Posterior cingulate gyrus (tissue), 11 donors: ENCODE data around the gene OR2Z1.
"Not testable (repeated sequence)": the region's sequence is repeated elsewhere in the genome, so short reads cannot be mapped to it uniquely, and the experiment has no call there.

Experiments
- DNase-seq, 10 donors: peaks; one replicate each; pipeline versions ENCODE4 v3.0.0 to v3.0.0-alpha.2; 2020 to 2021; ENCODE audit warnings: mixed read lengths in 3 of 10
- intact Hi-C: fragments of 100-400 bp; cut with DNase I; formaldehyde crosslinking; loops from one replicate; pipeline ENCODE4 v1.15.1; 2023

Gene OR2Z1

DNA sequence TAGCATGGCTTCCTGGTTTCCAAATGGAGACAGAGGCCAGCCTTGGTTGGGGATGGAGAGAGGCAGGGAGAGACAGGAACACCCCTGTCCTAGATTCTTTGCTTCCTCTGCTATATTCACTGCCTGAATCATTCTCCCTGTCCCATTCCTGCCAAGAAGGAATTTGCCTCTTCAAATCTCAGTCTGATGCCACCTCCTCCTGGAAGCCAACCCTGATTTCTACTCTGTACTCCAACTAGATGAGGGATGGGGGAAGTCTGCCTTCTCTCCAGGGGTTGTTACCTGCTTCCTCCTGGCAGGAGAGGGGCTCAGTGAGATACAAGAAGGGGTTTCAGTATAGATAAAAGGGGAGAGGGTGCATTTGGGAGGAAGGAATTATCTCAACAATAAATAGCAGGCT is 21.5 kb upstream of the OR2Z1 start:
- no peak for DNase-seq
- intact Hi-C loops, result loop anchor here (5.0 kb wide), 1 partner anchor 43 kb away; no protein-coding TSS in a partner anchor

DNA sequence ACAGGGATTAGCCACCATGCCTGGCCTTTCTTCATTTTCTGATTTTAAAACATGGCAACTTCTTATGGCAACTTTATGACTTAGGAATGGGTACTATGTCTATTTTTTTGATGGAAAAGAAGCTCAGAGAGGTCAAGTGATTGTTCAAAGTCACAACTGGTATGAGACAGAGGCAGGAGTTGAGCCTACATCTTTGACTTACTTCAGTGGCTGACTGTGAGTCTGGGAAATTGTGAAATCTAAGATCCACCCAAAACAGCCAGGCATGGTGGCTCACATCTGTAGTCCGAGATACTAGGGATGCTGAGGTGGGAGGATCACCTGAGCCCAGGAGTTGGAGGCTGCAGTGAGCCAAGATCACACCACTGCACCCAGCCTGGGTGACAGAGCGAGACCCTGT is 20.5 kb upstream of the OR2Z1 start:
- no peak for DNase-seq
- intact Hi-C loops, result no loop called here

DNA sequence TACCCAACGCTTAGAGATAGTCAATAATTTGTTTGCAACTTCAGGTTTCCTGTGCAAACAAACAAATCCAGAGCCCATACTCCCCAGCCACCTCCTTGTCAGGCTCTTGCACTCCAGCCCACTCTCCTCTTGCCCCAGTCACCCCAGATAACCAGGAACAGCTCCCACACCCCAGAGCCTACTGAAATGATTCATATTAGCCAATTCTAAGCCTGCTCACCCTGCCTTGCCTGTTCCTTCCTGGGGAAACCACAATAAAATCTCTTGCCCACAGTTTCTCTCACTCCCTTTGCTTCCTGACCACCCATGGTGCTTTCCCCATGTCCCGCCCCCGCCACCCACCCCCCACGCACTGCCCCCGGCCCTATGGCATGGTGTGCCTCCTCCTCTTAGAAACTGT is 19.1 kb upstream of the OR2Z1 start:
- intact Hi-C loops, result no loop called here
- DNase-seq, result no peak

GRCh38 chr19:8703223-8703622 is 18.2 kb upstream of the OR2Z1 start:
- intact Hi-C loops, result no loop called here
- no peak for DNase-seq

GRCh38 chr19:8705304-8705703 is 16.1 kb upstream of the OR2Z1 start:
- intact Hi-C loops, DNase-seq: not testable (repeated sequence)

DNA sequence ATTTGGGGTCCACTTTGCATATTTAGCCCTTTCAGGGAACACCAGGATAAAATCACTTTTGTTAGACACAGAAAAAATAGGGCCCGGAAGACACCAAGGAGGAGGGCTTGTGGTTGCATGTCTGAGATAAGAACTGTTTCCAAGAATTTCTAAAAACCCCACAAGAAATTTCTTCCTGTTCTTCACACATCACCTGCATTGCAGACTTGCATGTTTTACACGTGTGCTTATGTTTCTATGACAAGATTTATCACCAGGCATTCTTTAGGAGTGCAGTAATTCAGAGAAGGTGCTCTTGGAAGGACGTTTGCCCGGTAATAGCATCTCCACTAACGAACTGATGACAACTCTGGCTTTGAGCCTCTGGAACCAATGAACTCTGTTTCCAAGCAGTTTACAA is 15.7 kb upstream of the OR2Z1 start:
- DNase-seq, result no peak
- intact Hi-C loops, result no loop called here

DNA sequence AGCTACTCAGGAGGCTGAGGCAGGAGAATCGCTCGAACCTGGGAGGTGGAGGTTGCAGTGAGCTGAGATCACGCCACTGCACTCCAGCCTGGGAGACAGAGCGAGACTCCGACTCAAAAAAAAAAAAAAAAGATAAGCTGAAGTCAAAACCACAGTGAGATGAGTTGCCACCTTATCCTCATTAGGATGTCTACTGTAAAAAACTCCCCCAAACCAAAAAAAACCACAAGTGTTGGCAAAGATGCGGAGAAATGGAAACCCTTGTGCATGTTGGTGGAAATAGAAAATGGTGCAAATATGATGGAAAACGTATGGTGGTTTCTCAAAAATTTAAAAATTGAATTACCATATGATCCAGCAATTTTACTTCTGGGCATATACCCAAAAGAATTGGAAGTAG is 11.1 kb upstream of the OR2Z1 start:
- DNase-seq, intact Hi-C loops: not testable (repeated sequence)

GRCh38 chr19:8722032-8722431 is 598 bp downstream of the OR2Z1 start:
- no peak for DNase-seq
- intact Hi-C loops, result no loop called here

DNA sequence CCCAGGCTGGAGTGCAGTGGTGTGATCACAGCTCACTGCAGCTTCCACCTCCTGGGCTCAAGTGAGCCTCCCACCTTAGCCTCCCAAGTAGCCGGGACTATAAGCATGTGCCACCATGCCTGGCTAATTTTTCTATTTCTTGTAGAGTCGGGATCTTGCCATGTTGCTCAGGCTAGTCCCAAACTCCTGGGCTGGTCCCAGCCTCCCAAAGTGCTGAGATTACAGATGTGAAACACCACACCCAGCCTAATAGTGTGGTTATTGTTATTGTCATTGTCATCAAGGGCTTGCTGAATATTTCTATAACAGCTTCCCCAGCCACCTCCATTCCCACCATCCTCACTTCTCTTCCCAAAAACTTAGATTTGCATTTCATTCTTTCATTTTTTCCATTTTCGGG is 2.8 kb downstream of the OR2Z1 start:
- DNase-seq, result no peak
- intact Hi-C loops, result no loop called here

- no peak for DNase-seq
- intact Hi-C loops, result no loop called here
Observed at GRCh38 chr19:8731428-8732169, 10.2 kb downstream of the OR2Z1 start.

GRCh38 chr19:8738377-8738776 is 16.9 kb downstream of the OR2Z1 start:
- DNase-seq, result no peak
- intact Hi-C loops, result no loop called here

GRCh38 chr19:8739291-8740065 is 18.0 kb downstream of the OR2Z1 start:
- intact Hi-C loops, DNase-seq: not testable (repeated sequence)

DNA sequence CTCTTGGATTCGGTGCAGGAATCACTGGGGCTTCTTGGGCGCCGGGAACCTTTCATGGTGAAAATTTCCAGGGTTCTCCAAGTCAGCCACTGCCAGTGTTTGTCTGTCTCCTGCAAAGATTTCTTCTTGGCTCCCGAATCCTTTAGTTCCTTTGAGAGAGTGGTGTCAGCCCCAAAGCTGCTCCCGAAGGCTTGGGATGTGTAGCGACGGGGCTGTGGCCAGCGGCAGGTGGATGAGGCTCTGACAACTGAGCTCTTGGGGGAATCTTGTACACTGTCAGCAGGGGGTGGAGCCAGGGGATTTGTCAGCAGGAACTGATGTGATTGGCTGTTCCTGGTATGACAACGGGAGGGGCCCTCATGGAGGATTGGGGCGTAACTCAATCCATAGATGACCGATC is 45.8 kb downstream of the OR2Z1 start:
- DNase-seq, result peak in 4 of 10 donors; percentile 2 to 80 (median 74)
- intact Hi-C loops, result not testable (repeated sequence)

DNA sequence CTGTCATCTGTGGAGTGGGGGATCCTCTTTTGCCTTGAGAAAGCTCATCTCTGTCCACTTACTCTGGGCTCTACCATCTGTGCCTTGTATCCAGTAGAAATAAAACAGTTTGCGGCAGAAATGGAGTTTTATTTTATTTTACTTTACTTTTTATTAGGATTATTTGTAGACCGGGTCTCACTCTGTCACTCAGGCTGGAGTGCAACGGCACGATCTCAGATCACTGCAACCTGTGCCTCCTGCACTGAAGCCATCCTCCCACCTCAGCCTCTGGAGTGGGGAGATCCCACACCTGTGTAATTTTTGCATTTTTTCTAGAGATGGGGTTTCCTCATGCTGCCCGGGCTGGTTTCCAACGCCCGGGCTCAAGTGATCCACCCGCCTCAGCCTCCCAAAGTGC is 47.8 kb downstream of the OR2Z1 start:
- intact Hi-C loops, result not testable (repeated sequence)

GRCh38 chr19:8773587-8773986 is 52.2 kb downstream of the OR2Z1 start:
- intact Hi-C loops, result not testable (repeated sequence)
- peak in 1 of 10 donors; percentile 59 for DNase-seq

More for the DNA sequence above, 47.8 kb downstream of the OR2Z1 start:
- DNase-seq, result peak in 1 of 10 donors; percentile 46
